SK-N-DZ (cell line): Measurements from ENCODE around the gene ADRA2A.

Source experiments
- DNase-seq: peaks from one replicate; pipeline ENCODE4 v3.0.0-alpha.2; 2015; ENCODE audit warnings: low spot score
- small RNA-seq, 2 experiments: library from RNA; depleted of rRNA; stranded (forward); fragments of <200 nt; gene quantifications; one replicate each; pipeline ENCODE3, GENCODE V24; 2014

ADRA2A gene

DNA sequence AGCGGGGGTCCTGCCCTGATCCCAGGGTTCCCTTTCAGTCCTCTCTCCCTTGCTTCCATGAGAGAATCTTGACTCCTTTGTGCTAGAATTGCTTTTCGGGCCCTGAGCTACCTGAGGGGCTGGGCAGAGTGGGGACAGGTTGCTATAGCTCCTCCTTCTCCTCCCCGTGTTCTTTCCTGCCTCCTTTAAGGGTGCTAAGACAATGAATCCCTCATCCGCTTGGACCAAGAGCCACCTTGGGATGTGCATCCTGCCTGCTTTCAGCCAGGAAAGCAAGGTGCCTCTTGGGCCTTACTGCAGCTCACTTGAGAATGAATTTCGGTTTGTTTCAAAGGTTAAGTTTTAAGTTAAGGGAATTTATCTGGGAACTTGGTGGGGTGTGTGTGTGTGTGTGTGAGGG, 53.6 kb downstream of the ADRA2A start:
- DNase-seq = no peak

Small RNA genes lying within 50 kb of the gene (small RNA-seq; reads per million reads assigned to genes)
- 0 reads per million in 2 experiments for gene AL355863.1
